K562 (cell line): ENCODE measurements around the gene PARD6B. TPM values are rescaled to one million over a fixed set of nuclear protein-coding genes. Genes with fewer than 3 reads are reported as not detected.

Experiments
- FOS ChIP-seq: IDR thresholded peaks from 3 replicates; pipeline ENCODE4 v1.6.1; 2011; ENCODE audit not compliant: insufficient read length; ENCODE audit errors: extremely low read depth
- IFI16 ChIP-seq: fragments of 250-450 bp; sonication (Bioruptor Pico); IDR thresholded peaks from 2 replicates; pipeline ENCODE4 v2.1.2; 2022; ENCODE audit warnings: mild to moderate bottlenecking, inconsistent platforms
- L3MBTL2 ChIP-seq: fragments of 450-650 bp; IDR thresholded peaks from 2 replicates; pipeline ENCODE4 v1.6.1; 2016; ENCODE audit warnings: mild to moderate bottlenecking, moderate library complexity
- LCOR ChIP-seq: sonication (generic); formaldehyde crosslinking; IDR thresholded peaks from 2 replicates; pipeline ENCODE4 v1.8.0; 2022; ENCODE audit warnings: mild to moderate bottlenecking, missing genetic modification reagents
- LEF1 ChIP-seq: fragments of 450-650 bp; IDR thresholded peaks from 2 replicates; pipeline ENCODE4 v1.6.1; 2016; ENCODE audit warnings: mild to moderate bottlenecking
- MYNN ChIP-seq, 2 experiments: sonication (generic); formaldehyde crosslinking in 1 of 2; IDR thresholded peaks; 2 replicates each; pipeline versions ENCODE4 v1.5.0 to v1.6.1; 2016 to 2020; ENCODE audit warnings: antibody characterized with exemption in 1 of 2, missing genetic modification reagents in 1 of 2
- RFX7 ChIP-seq: fragments of 250-450 bp; sonication (Bioruptor Pico); IDR thresholded peaks from 2 replicates; pipeline ENCODE4 v1.5.1; 2021; ENCODE audit warnings: mild to moderate bottlenecking
- SMARCA4 ChIP-seq: fragments of 450-650 bp; IDR thresholded peaks from 2 replicates; pipeline ENCODE4 v1.6.1; 2016
- SMARCC2 ChIP-seq: fragments of 450-650 bp; IDR thresholded peaks from 2 replicates; pipeline ENCODE4 v1.6.1; 2017; ENCODE audit warnings: antibody characterized with exemption, moderate library complexity, mild to moderate bottlenecking, low read depth
- SNRNP70 ChIP-seq: fragments of 200-400 bp; formaldehyde crosslinking; optimal IDR thresholded peaks from 2 replicates; pipeline ENCODE3; 2017; ENCODE audit warnings: low read depth, low read length
- TARDBP ChIP-seq: fragments of 450-650 bp; IDR thresholded peaks from 2 replicates; pipeline ENCODE4 v1.6.1; 2016
- TCF7L2 ChIP-seq: fragments of 150-350 bp; IDR thresholded peaks from 2 replicates; pipeline ENCODE4 v1.6.1; 2016; ENCODE audit warnings: low read depth, mild to moderate bottlenecking, low read length, moderate library complexity
- TFAM ChIP-seq: fragments of 250-450 bp; sonication (Bioruptor Pico); conservative IDR thresholded peaks from 2 replicates; pipeline ENCODE4 v1.5.0; 2021; ENCODE audit warnings: mild to moderate bottlenecking, moderate library complexity
- ZNF431 ChIP-seq: sonication (generic); formaldehyde crosslinking; IDR thresholded peaks from 2 replicates; pipeline ENCODE4 v1.8.0; 2022; ENCODE audit warnings: mild to moderate bottlenecking, missing genetic modification reagents
- ZNF778 ChIP-seq: fragments of 450-650 bp; formaldehyde crosslinking; IDR thresholded peaks from 2 replicates; pipeline ENCODE4 v1.4.0; 2020; ENCODE audit warnings: mild to moderate bottlenecking, moderate library complexity
- ZNF780A ChIP-seq: fragments of 250-450 bp; sonication (Bioruptor Pico); IDR thresholded peaks from 2 replicates; pipeline ENCODE4 v1.5.0; 2021; ENCODE audit warnings: mild to moderate bottlenecking
- polyA plus RNA-seq, 8 experiments: library from polyadenylated mRNA; depleted of rRNA in 4 of 8; stranded (reverse) in 5 of 8; unstranded in 3 of 8; fragments of >200 nt; fragmentation: Nextera tagmentation in 2 of 8; fragmentation: Illumina TruSeq in 1 of 8; extraction: Ambion mirVana in 2 of 8; extraction: Trizol in 1 of 8; gene quantifications; 2 replicates each; pipeline versions ENCODE4 v1.2.1 to v1.2.3, GENCODE V29; 2011 to 2014; ENCODE audit warnings: inconsistent platforms in 1 of 8, missing spikeins in 1 of 8
- total RNA-seq, 7 experiments: library from RNA; depleted of rRNA in 6 of 7; stranded (reverse); fragments of >200 nt in 6 of 7; fragmentation: Illumina TruSeq in 2 of 7; extraction: Trizol in 2 of 7; gene quantifications; 2 replicates each; pipeline versions ENCODE4 v1.2.1 to v1.2.3, GENCODE V29; 2011 to 2021; ENCODE audit warnings: low replicate concordance in 1 of 7
- TF ChIP-seq, protein P1 (sequence below): fragments of 450-650 bp; IDR thresholded peaks from 2 replicates; pipeline ENCODE4 v1.7.0; 2016; ENCODE audit warnings: borderline replicate concordance
- TF ChIP-seq, protein P2 (sequence below): fragments of 450-650 bp; formaldehyde crosslinking; IDR thresholded peaks from 2 replicates; pipeline ENCODE4 v1.4.0; 2020; ENCODE audit warnings: mild to moderate bottlenecking, moderate library complexity
- TF ChIP-seq, protein P3 (sequence below), 2 experiments: fragments of 450-650 bp in 1 of 2; sonication (generic) in 1 of 2; formaldehyde crosslinking in 1 of 2; IDR thresholded peaks in 1 of 2; conservative IDR thresholded peaks in 1 of 2; 2 replicates each; pipeline versions ENCODE4 v1.6.1 to v1.8.1; 2016 to 2023; ENCODE audit warnings: mild to moderate bottlenecking in 2 of 2, moderate library complexity in 2 of 2, inconsistent platforms in 1 of 2, missing genetic modification reagents in 1 of 2
- TF ChIP-seq, protein P4 (sequence below): fragments of 450-650 bp; IDR thresholded peaks from 2 replicates; pipeline ENCODE4 v1.7.1; 2018; ENCODE audit warnings: mild to moderate bottlenecking, low read depth; ENCODE audit not compliant: partially characterized antibody
- TF ChIP-seq, protein P5 (sequence below): fragments of 250-450 bp; sonication (Bioruptor Pico); IDR thresholded peaks from 2 replicates; pipeline ENCODE4 v1.9.0; 2021; ENCODE audit warnings: mild to moderate bottlenecking, inconsistent platforms

PARD6B gene
- total and polyA plus RNA-seq, 9 of the 15 experiments (the other 6 are each of a cell fraction or from before 2014, with no cell fraction given) = 1.7 to 12.3 (median 5.5) TPM

DNA sequence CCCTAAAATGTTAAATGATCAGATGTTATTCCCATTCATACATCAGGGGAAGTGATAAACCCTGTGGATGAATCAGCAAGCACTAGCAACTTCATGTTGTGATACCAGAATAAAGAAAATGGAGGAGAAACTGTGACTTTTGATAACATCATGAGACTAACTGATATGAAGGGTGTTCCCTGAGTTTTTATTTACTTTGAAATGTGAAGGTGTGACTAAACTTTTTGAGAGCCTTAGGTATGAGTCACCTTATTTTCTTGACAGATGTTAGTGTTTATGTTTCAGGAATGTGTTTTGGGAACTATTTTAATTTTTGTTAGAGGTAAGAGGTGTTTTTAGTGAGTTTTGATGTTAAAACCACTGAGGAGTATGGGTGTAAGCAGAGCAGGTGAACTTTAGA lies 4.4 kb downstream of the PARD6B start (continued):
- TF ChIP-seq ZNF431 (CRISPR knock-in tag) (no peak), ZNF778 (CRISPR knock-in tag) (no peak), RFX7 (no peak), ZNF780A (CRISPR knock-in tag) (no peak), TFAM (CRISPR knock-in tag) (no peak), SMARCA4 (peak; percentile 75), TCF7L2 (no peak), MYNN (IDR thresholded peaks at IDR 0.05) (no peak), MYNN (CRISPR knock-in tag; IDR thresholded peaks at IDR 0.05) (no peak), SNRNP70 (no peak), LCOR (CRISPR knock-in tag) (no peak), IFI16 (CRISPR knock-in tag) (no peak), L3MBTL2 (no peak), SMARCC2 (peak; percentile 59), TARDBP (no peak), LEF1 (0 out of 2 replicates have a peak, but pooled peaks have one; percentile 18), FOS (no peak)
- TF ChIP-seq, protein P1, sequence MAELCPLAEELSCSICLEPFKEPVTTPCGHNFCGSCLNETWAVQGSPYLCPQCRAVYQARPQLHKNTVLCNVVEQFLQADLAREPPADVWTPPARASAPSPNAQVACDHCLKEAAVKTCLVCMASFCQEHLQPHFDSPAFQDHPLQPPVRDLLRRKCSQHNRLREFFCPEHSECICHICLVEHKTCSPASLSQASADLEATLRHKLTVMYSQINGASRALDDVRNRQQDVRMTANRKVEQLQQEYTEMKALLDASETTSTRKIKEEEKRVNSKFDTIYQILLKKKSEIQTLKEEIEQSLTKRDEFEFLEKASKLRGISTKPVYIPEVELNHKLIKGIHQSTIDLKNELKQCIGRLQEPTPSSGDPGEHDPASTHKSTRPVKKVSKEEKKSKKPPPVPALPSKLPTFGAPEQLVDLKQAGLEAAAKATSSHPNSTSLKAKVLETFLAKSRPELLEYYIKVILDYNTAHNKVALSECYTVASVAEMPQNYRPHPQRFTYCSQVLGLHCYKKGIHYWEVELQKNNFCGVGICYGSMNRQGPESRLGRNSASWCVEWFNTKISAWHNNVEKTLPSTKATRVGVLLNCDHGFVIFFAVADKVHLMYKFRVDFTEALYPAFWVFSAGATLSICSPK = no peak
- TF ChIP-seq, protein P2, sequence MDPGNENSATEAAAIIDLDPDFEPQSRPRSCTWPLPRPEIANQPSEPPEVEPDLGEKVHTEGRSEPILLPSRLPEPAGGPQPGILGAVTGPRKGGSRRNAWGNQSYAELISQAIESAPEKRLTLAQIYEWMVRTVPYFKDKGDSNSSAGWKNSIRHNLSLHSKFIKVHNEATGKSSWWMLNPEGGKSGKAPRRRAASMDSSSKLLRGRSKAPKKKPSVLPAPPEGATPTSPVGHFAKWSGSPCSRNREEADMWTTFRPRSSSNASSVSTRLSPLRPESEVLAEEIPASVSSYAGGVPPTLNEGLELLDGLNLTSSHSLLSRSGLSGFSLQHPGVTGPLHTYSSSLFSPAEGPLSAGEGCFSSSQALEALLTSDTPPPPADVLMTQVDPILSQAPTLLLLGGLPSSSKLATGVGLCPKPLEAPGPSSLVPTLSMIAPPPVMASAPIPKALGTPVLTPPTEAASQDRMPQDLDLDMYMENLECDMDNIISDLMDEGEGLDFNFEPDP (CRISPR knock-in tag) = no peak
- TF ChIP-seq, protein P3, sequence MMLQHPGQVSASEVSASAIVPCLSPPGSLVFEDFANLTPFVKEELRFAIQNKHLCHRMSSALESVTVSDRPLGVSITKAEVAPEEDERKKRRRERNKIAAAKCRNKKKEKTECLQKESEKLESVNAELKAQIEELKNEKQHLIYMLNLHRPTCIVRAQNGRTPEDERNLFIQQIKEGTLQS (IDR thresholded peaks at IDR 0.05) = peak; percentile 88
- TF ChIP-seq, protein P3 (CRISPR knock-in tag; conservative IDR thresholded peaks at IDR 0.05) = no peak
- TF ChIP-seq, protein P4, sequence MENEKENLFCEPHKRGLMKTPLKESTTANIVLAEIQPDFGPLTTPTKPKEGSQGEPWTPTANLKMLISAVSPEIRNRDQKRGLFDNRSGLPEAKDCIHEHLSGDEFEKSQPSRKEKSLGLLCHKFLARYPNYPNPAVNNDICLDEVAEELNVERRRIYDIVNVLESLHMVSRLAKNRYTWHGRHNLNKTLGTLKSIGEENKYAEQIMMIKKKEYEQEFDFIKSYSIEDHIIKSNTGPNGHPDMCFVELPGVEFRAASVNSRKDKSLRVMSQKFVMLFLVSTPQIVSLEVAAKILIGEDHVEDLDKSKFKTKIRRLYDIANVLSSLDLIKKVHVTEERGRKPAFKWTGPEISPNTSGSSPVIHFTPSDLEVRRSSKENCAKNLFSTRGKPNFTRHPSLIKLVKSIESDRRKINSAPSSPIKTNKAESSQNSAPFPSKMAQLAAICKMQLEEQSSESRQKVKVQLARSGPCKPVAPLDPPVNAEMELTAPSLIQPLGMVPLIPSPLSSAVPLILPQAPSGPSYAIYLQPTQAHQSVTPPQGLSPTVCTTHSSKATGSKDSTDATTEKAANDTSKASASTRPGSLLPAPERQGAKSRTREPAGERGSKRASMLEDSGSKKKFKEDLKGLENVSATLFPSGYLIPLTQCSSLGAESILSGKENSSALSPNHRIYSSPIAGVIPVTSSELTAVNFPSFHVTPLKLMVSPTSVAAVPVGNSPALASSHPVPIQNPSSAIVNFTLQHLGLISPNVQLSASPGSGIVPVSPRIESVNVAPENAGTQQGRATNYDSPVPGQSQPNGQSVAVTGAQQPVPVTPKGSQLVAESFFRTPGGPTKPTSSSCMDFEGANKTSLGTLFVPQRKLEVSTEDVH = no peak
- TF ChIP-seq, protein P5, sequence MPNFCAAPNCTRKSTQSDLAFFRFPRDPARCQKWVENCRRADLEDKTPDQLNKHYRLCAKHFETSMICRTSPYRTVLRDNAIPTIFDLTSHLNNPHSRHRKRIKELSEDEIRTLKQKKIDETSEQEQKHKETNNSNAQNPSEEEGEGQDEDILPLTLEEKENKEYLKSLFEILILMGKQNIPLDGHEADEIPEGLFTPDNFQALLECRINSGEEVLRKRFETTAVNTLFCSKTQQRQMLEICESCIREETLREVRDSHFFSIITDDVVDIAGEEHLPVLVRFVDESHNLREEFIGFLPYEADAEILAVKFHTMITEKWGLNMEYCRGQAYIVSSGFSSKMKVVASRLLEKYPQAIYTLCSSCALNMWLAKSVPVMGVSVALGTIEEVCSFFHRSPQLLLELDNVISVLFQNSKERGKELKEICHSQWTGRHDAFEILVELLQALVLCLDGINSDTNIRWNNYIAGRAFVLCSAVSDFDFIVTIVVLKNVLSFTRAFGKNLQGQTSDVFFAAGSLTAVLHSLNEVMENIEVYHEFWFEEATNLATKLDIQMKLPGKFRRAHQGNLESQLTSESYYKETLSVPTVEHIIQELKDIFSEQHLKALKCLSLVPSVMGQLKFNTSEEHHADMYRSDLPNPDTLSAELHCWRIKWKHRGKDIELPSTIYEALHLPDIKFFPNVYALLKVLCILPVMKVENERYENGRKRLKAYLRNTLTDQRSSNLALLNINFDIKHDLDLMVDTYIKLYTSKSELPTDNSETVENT (CRISPR knock-in tag) = no peak
